GM06990 (cell line): Measurements from ENCODE around the gene LMAN1L.
"Not testable (repeated sequence)": the region's sequence is repeated elsewhere in the genome, so short reads cannot be mapped to it uniquely, and the experiment has no call there.

ENCODE experiments used
- DNase-seq: peaks from one replicate; pipeline ENCODE4 v3.0.0-alpha.2; 2011; ENCODE audit not compliant: insufficient read length; ENCODE audit errors: extremely low read depth
- H3K27me3 ChIP-seq: replicated peaks from 2 replicates; pipeline ENCODE4 v1.6.0; 2011; ENCODE audit warnings: low read length; ENCODE audit not compliant: control insufficient read depth, insufficient read depth
- H3K36me3 ChIP-seq: 2 replicates; pipeline ENCODE4 v1.5.1; 2011; ENCODE audit warnings: low read length; ENCODE audit not compliant: control insufficient read depth, insufficient read depth
- H3K4me3 ChIP-seq: replicated peaks from 2 replicates; pipeline ENCODE4 v1.5.1; 2011; ENCODE audit warnings: low read depth, mild to moderate bottlenecking, control low read depth, low read length
- CTCF ChIP-seq: IDR thresholded peaks from 2 replicates; pipeline ENCODE4 v1.5.1; 2011; ENCODE audit warnings: low read length, control low read depth, mild to moderate bottlenecking, inconsistent platforms; ENCODE audit not compliant: insufficient read depth, poor library complexity, severe bottlenecking

The LMAN1L gene

DNA sequence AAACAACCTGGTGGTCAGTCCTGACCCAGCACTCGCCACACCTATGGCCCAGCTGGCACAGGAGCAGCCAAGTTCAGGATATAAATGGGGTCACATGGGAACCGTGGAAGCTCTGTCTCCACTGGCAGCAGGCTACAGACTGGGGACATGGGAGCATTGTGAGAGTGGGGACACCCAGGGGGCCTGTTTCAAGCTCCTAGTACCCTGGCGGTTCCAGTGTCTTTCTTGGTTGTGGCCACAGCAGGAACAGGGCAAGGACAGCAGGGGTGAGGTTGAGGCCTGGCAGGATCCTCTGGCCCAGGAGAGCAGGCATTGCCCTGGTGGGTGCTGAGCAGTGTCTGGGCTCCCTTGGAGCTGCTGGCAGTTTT is 28.8 kb upstream of the LMAN1L start:
- H3K4me3 ChIP-seq = peak overlapping the region; percentile 98
- TF ChIP-seq CTCF = no peak

DNA sequence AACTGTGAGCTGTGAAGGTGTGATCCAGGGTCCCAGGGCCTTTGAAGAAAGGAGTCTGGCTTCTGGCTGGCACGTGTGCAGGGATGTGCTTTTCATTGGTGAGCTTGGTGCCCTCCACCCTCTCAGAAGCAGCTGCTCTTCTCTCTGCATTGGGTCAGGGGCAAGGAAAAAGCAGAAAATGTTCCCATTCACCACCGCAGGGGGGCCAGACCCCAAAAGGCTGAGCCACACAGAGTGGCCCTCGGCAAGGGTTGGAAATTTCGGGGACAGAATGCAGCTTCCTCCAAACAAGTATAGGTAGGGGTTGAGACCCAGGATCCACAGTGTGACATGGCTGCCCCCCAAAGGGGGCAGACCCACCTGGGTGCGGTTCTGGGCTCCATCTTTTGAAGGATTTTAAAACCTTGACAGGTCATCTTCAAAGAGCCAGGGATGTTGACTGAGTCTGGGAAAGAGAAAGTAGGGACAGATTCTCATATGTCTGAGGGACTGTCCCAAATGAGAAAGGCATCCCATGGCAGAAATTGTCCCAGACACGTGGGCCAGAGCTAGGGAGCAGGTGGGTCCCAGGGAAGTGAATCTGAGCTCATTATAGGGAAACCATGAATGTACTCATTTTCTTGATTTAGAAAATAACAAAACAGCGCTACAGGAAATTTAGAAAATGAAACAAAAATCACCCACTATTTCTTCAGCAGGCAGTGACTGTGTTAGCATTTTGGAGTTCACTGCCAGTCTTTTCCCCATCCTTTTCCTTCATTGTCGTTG is 28.0 kb upstream of the LMAN1L start:
- H3K27me3 ChIP-seq = no peaks in the 10 kb centered on the region
- peak; percentile 20 for TF ChIP-seq CTCF
- H3K4me3 ChIP-seq = peak overlapping the region; percentile 98
- no peak for DNase-seq
- H3K36me3 ChIP-seq = peaks cover 11% of the 10 kb centered on the region

More for the DNA sequence above, 28.8 kb upstream of the LMAN1L start:
- Histone ChIP-seq H3K36me3 (peaks cover 6% of the 10 kb centered on the region), H3K27me3 (no peaks in the 10 kb centered on the region)
- DNase-seq = no peak

- DNase-seq = peak; percentile 63
- peak; percentile 6 for TF ChIP-seq CTCF
- H3K36me3 ChIP-seq = peaks cover 14% of the 10 kb centered on the region
- H3K27me3 ChIP-seq = no peaks in the 10 kb centered on the region
- H3K4me3 ChIP-seq = peak overlapping the region; percentile 98
Measured at GRCh38 chr15:74785194-74786032, 27.2 kb upstream of the LMAN1L start.

DNA sequence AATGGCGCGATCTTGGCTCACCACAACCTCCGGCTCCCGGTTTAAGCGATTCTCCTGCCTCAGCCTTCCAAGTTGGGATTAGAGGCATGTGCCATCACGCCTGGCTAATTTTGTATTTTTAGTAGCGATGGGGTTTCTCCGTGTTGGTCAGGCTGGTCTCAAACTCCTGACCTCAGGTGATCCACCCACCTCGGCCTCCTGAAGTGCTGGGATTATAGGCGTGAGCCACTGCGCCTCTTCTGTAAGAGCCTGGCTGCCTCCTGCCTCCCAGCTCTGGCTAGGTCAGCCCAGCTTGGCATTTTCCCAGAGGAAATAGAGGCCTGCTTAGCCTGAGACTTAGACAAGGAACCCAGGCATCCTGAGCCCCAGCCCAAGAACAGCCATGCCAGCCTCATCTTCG is 26.6 kb upstream of the LMAN1L start:
- H3K4me3 ChIP-seq = peak overlapping the region; percentile 98
- peaks cover 14% of the 10 kb centered on the region for H3K36me3 ChIP-seq
- DNase-seq, H3K27me3 ChIP-seq: not testable (repeated sequence)

GRCh38 chr15:74786551-74787165 is 26.0 kb upstream of the LMAN1L start:
- no peak for TF ChIP-seq CTCF
- H3K4me3 ChIP-seq = peak overlapping the region; percentile 98
- peaks cover 14% of the 10 kb centered on the region for H3K36me3 ChIP-seq
- H3K27me3 ChIP-seq = no peaks in the 10 kb centered on the region
- DNase-seq = peak; percentile 60
